ENCODE measurements around the gene TMCO1. TPM values are rescaled to one million over a fixed set of nuclear protein-coding genes. Genes with fewer than 3 reads are reported as not detected.
A peak's percentile ranks its signal among the peaks of the same experiment; 100 is the strongest.
"Not testable (repeated sequence)": the region's sequence is repeated elsewhere in the genome, so short reads cannot be mapped to it uniquely, and the experiment has no call there.

Gene TMCO1, protein sequence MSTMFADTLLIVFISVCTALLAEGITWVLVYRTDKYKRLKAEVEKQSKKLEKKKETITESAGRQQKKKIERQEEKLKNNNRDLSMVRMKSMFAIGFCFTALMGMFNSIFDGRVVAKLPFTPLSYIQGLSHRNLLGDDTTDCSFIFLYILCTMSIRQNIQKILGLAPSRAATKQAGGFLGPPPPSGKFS
- polyA plus RNA-seq (ENCODE audit: low read depth in 6 of 6): 100 to 1,000 TPM in 1 of 6 donors, 10 to 100 TPM in 5; 69.5 to 102 (median 85.8) TPM

DNA sequence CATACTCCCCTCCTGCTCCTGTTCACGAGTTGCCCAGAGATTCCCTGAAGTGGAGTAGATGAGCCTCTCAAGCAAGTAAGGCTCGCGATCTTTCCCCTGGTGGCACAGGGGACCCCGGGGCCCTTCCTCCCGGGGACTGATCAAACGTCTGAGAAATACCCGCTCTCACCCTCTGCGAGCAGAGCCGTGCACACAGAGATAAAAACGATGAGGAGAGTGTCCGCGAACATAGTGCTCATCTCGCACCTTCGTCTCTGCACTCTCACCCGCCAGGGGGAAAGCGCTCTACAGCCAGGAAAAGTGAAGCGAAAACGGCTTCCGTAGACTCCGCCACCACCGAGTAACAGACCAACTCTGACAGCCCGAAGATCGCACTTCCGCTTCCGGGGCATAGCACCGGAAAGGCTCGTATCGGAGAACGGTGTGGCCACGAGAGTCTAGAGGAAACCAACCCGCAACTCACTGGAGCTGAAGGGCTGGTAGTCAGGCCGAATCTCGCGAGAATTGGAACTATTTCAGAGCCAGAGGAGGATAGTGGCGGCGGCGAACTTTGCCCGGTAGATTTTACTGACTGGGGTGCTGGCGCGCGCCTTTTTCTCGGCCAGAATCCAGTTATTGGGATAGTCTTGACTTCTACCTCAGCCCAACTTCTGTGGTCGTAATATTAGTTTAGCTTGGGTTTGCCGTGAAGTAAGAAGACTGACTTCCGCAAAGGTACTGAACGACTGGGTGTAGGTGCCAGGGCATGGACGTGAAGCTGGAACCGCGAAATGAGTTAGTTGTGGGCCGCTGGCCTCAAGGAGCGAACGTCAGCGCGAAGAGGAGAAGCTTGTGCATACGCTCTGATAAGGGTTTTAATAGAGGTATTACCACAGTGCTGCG is at the start of gene TMCO1:
TSS of gene TMCO1 (minus strand) at position 356 of the 882 bp plus-strand sequence. CDS start at position 239, 117 bp downstream.
- Mint-ChIP-seq H3K4me3 (peak within 1 kb of the TSS; percentile 93 to 100 (median 96)), H3K27ac (peak within 1 kb of the TSS; percentile 94 to 100 (median 98)), H3K4me1 (peaks cover 48 to 52% (median 52%) of the 10 kb centered on the region in 3 donors), H3K27me3 (no peaks in the 10 kb centered on the region), H3K9me3 (peaks cover 0 to 5% (median 0%) of the 10 kb centered on the region in 7 donors), H3K36me3 (peaks cover 38 to 61% of the 10 kb centered on the region in 2 donors)
- ATAC-seq (ENCODE audit: low read depth in 2 of 2) (peak; percentile 98), DNase-seq (peak; percentile 93)

GRCh38 chr1:165816826-165817497 is 48.3 kb upstream of the TMCO1 start:
- DNase-seq: no peak
- Mint-ChIP-seq H3K27ac (no peak overlapping the region), H3K4me3 (no peak overlapping the region), H3K9me3 (peaks cover 0 to 9% (median 5%) of the 10 kb centered on the region in 7 donors), H3K36me3 (no peaks in the 10 kb centered on the region), H3K27me3 (peaks cover 0 to 8% (median 7%) of the 10 kb centered on the region in 3 donors), H3K4me1 (no peaks in the 10 kb centered on the region)
- ATAC-seq (ENCODE audit: low read depth in 2 of 2): no peak

- DNase-seq: no peak
- Mint-ChIP-seq H3K9me3 (peaks cover 0 to 9% (median 5%) of the 10 kb centered on the region in 7 donors), H3K4me1 (no peaks in the 10 kb centered on the region), H3K27me3 (peaks cover 0 to 8% (median 7%) of the 10 kb centered on the region in 3 donors), H3K36me3 (no peaks in the 10 kb centered on the region), H3K27ac (no peak overlapping the region), H3K4me3 (no peak overlapping the region)
- ATAC-seq (ENCODE audit: low read depth in 2 of 2): no peak
These were observed 47.5 kb upstream of the TMCO1 start for GRCh38 chr1:165816157-165816556.

DNA sequence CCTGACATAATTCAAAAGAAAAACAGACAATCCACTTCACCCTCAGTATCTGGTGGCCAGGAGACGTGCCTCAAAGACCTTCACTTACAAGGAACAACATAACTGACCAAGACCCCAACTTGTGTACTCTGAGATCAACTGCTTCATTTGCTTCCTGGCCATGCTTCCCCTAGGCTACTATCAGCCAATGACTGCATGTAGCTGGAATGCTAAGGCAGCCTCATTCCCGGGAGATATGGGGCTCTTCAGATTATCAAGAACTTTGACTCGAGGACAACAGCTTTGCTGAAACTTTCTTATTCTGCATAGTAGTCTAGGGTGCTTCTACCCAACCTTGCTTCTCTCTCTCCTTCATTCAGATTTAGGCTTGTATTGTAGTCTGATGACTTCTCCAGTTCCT is 47.1 kb upstream of the TMCO1 start:
- no peak for ATAC-seq (ENCODE audit: low read depth in 2 of 2)
- H3K9me3 Mint-ChIP-seq: peaks cover 0 to 9% (median 5%) of the 10 kb centered on the region in 7 donors
- no peaks in the 10 kb centered on the region for H3K4me1 Mint-ChIP-seq
- DNase-seq: no peak
- peaks cover 0 to 8% (median 7%) of the 10 kb centered on the region in 3 donors for H3K27me3 Mint-ChIP-seq
- H3K27ac Mint-ChIP-seq: no peak overlapping the region
- no peaks in the 10 kb centered on the region for H3K36me3 Mint-ChIP-seq
- no peak overlapping the region for H3K4me3 Mint-ChIP-seq

GRCh38 chr1:165807613-165808012 is 38.9 kb upstream of the TMCO1 start:
- H3K4me1 Mint-ChIP-seq: no peaks in the 10 kb centered on the region
- H3K9me3 Mint-ChIP-seq: peaks cover 0 to 6% (median 0%) of the 10 kb centered on the region in 7 donors
- H3K27ac Mint-ChIP-seq: no peak overlapping the region
- no peak overlapping the region for H3K4me3 Mint-ChIP-seq
- ATAC-seq (ENCODE audit: low read depth in 2 of 2) (no peak), DNase-seq (no peak)
- H3K27me3 Mint-ChIP-seq: peaks cover 0 to 13% (median 0%) of the 10 kb centered on the region in 3 donors
- no peaks in the 10 kb centered on the region for H3K36me3 Mint-ChIP-seq

DNA sequence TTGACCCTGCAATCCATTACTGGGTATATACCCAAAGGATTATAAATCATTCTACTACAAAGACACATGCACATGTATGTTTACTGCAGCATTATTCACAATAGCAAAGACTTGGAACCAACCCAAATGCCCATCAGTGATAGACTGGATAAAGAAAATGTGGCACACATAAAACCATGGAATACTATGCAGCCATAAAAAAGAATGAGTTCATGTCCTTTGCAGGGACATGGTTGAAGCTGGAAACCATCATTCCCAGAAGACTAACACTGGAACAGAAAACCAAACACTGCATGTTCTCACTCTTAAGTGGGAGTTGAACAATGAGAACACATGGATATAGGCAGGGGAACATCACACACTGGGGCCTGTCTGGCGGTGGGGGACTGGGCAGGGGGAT is 35.8 kb upstream of the TMCO1 start:
- not testable (repeated sequence) for H3K4me3 Mint-ChIP-seq; H3K36me3 Mint-ChIP-seq; ATAC-seq (ENCODE audit: low read depth in 2 of 2)

GRCh38 chr1:165799387-165799786 is 30.7 kb upstream of the TMCO1 start:
- peaks cover 0 to 17% (median 3%) of the 10 kb centered on the region in 3 donors for H3K27me3 Mint-ChIP-seq
- ATAC-seq (ENCODE audit: low read depth in 2 of 2): no peak
- H3K4me3 Mint-ChIP-seq: no peak overlapping the region
- DNase-seq: no peak
- H3K27ac Mint-ChIP-seq: peak overlapping the region in 1 of 6 donors; percentile 48
- no peaks in the 10 kb centered on the region for H3K36me3 Mint-ChIP-seq
- no peaks in the 10 kb centered on the region for H3K4me1 Mint-ChIP-seq
- H3K9me3 Mint-ChIP-seq: peaks cover 0 to 13% (median 9%) of the 10 kb centered on the region in 7 donors

More for the DNA sequence above, 35.8 kb upstream of the TMCO1 start:
- DNase-seq, H3K4me1 Mint-ChIP-seq, H3K27ac Mint-ChIP-seq, H3K9me3 Mint-ChIP-seq: not testable (repeated sequence)
- H3K27me3 Mint-ChIP-seq: peaks cover 0 to 20% (median 2%) of the 10 kb centered on the region in 3 donors

- Mint-ChIP-seq H3K36me3 (no peaks in the 10 kb centered on the region), H3K27ac (no peak overlapping the region), H3K9me3 (peaks cover 0 to 13% (median 7%) of the 10 kb centered on the region in 7 donors), H3K4me1 (no peaks in the 10 kb centered on the region), H3K4me3 (no peak overlapping the region), H3K27me3 (peaks cover 7 to 18% (median 11%) of the 10 kb centered on the region in 3 donors)
- DNase-seq: no peak
- ATAC-seq (ENCODE audit: low read depth in 2 of 2): no peak
These were observed 27.2 kb upstream of the TMCO1 start for GRCh38 chr1:165795894-165796293.

DNA sequence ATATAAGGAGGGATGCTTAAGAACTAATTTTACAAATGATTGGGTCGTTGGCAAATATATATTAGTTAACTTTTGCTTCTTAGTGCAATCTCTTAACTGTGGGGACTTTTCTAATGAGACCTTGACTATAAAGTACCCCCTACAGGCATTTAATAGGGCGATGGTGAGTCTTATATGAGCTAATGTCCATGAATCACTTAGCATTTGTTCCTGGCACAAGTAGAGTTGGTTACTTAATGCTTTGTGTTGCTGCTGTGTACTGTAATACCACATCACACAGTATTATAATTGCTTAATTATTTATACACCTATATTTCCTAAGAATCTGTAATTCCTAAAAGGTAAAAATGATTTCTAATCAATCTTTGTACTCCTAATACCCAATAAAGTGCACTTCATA is 25.3 kb upstream of the TMCO1 start:
- Mint-ChIP-seq H3K36me3 (no peaks in the 10 kb centered on the region), H3K27ac (no peak overlapping the region), H3K9me3 (peaks cover 0 to 1% (median 0%) of the 10 kb centered on the region in 7 donors), H3K4me3 (no peak overlapping the region), H3K27me3 (peaks cover 3 to 18% (median 11%) of the 10 kb centered on the region in 3 donors), H3K4me1 (no peaks in the 10 kb centered on the region)
- ATAC-seq (ENCODE audit: low read depth in 2 of 2): no peak
- DNase-seq: no peak

DNA sequence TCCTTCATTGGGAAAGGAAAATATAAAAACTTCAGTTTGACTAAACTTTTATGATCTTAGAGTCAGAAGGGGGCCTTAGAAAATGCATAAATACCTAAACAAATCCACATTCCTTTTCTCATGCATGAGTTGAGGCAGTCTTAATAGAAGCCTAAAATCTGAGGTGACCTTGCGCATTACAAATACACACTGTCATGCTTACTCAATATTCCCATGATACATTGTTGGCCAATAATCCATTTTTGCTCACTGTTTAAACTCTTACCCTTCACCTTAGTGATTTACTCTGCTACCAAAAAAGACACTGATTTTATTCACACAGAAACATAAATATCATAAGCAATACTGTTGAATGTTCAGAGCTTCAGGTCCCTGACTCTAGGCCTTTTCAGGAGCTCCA is 19.1 kb upstream of the TMCO1 start:
- DNase-seq: no peak
- Mint-ChIP-seq H3K27ac (no peak overlapping the region), H3K4me3 (no peak overlapping the region), H3K9me3 (peaks cover 0 to 7% (median 4%) of the 10 kb centered on the region in 7 donors), H3K36me3 (peaks cover 6 to 7% of the 10 kb centered on the region in 2 donors), H3K4me1 (no peaks in the 10 kb centered on the region), H3K27me3 (peaks cover under 1 to 9% (median 6%) of the 10 kb centered on the region in 3 donors)
- no peak for ATAC-seq (ENCODE audit: low read depth in 2 of 2)

GRCh38 chr1:165783519-165783918 is 14.9 kb upstream of the TMCO1 start:
- H3K36me3 Mint-ChIP-seq; DNase-seq; H3K9me3 Mint-ChIP-seq; H3K4me3 Mint-ChIP-seq; ATAC-seq (ENCODE audit: low read depth in 2 of 2); H3K4me1 Mint-ChIP-seq; H3K27ac Mint-ChIP-seq: not testable (repeated sequence)
- H3K27me3 Mint-ChIP-seq: peaks cover 0 to 19% (median 0%) of the 10 kb centered on the region in 3 donors

- H3K4me1 Mint-ChIP-seq; DNase-seq; H3K9me3 Mint-ChIP-seq; H3K27ac Mint-ChIP-seq; ATAC-seq (ENCODE audit: low read depth in 2 of 2); H3K36me3 Mint-ChIP-seq; H3K4me3 Mint-ChIP-seq: not testable (repeated sequence)
- peaks cover 0 to 13% (median 0%) of the 10 kb centered on the region in 3 donors for H3K27me3 Mint-ChIP-seq
These were observed 9.5 kb upstream of the TMCO1 start for GRCh38 chr1:165778197-165778596.

DNA sequence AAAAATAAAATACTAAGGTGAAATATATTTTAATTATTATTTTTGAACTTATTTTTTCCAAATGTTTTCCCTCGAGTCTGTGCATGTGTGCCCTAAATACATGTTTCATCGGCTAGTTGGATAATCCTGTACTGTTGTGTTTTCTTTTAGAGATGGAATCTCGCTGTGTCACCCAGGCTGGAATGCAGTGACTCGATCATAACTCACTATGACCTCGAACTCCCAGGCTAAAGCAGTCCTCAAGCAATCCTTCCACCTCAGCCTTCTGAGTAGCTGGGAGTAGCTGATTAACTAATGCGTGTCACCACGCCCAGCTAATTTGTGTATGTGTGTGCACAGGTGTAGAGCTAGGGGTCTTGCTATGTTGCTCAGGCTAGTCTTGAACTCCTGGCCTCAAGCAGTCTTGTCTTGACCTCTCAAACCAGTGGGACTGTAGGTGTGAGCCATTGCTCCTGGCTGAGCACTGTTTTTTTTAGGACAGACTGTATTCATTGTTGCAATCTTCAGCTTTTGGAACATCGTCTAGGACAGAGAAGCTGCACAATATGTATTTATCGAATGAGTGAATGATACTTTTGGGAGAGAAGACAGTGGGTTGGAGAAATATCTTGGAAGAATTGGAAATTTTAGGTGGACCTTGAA is 4.8 kb upstream of the TMCO1 start:
- ATAC-seq (ENCODE audit: low read depth in 2 of 2): no peak
- no peaks in the 10 kb centered on the region for H3K27me3 Mint-ChIP-seq

More for the DNA sequence above, 4.8 kb upstream of the TMCO1 start:
- Mint-ChIP-seq H3K4me1 (peaks cover 10 to 21% (median 20%) of the 10 kb centered on the region in 3 donors), H3K4me3 (no peak overlapping the region), H3K27ac (no peak overlapping the region), H3K9me3 (peaks cover 0 to 5% (median 0%) of the 10 kb centered on the region in 7 donors), H3K36me3 (peaks cover 17 to 25% of the 10 kb centered on the region in 2 donors)
- no peak for DNase-seq
